Measurements from ENCODE around the gene CHMP6. TPM values are rescaled to one million over a fixed set of nuclear protein-coding genes. Genes with fewer than 3 reads are reported as not detected.

The CHMP6 gene
- total and polyA plus RNA-seq, 4 donors: 9.6 to 24.0 (median 16.7) TPM

- H3K27ac ChIP-seq (ENCODE audit: low read depth in 1 of 2, low read length in 2 of 2): no peak overlapping the region
- peaks cover 0 to 9% (median 0%) of the 10 kb centered on the region in 4 donors for H3K36me3 ChIP-seq (ENCODE audit: control insufficient read depth in 4 of 4, insufficient read depth in 3 of 4, low read depth in 1 of 4, low read length in 3 of 4)
- no peak for TF ChIP-seq NR2F2 (IDR thresholded peaks at IDR 0.05)
- TF ChIP-seq HNF4A (conservative IDR thresholded peaks at IDR 0.05): no peak
- no peak for TF ChIP-seq FOXA1 (IDR thresholded peaks at IDR 0.05)
- no peak for TF ChIP-seq MAX (IDR thresholded peaks at IDR 0.05)
- no peak for TF ChIP-seq FOXA2 (IDR thresholded peaks at IDR 0.05)
- no peak for TF ChIP-seq YY1 (IDR thresholded peaks at IDR 0.05)
- no peak for TF ChIP-seq GABPA (IDR thresholded peaks at IDR 0.05 in 1 of 2, conservative IDR thresholded peaks at IDR 0.05 in 1 of 2)
- TF ChIP-seq TAF1 (conservative IDR thresholded peaks at IDR 0.05): no peak
- TF ChIP-seq, protein P1, sequence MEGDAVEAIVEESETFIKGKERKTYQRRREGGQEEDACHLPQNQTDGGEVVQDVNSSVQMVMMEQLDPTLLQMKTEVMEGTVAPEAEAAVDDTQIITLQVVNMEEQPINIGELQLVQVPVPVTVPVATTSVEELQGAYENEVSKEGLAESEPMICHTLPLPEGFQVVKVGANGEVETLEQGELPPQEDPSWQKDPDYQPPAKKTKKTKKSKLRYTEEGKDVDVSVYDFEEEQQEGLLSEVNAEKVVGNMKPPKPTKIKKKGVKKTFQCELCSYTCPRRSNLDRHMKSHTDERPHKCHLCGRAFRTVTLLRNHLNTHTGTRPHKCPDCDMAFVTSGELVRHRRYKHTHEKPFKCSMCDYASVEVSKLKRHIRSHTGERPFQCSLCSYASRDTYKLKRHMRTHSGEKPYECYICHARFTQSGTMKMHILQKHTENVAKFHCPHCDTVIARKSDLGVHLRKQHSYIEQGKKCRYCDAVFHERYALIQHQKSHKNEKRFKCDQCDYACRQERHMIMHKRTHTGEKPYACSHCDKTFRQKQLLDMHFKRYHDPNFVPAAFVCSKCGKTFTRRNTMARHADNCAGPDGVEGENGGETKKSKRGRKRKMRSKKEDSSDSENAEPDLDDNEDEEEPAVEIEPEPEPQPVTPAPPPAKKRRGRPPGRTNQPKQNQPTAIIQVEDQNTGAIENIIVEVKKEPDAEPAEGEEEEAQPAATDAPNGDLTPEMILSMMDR (IDR thresholded peaks at IDR 0.05; ENCODE audit: low read depth, low read length, missing input control): no peak
- no peak for TF ChIP-seq HNF4G (IDR thresholded peaks at IDR 0.05)
- TF ChIP-seq, protein P2, sequence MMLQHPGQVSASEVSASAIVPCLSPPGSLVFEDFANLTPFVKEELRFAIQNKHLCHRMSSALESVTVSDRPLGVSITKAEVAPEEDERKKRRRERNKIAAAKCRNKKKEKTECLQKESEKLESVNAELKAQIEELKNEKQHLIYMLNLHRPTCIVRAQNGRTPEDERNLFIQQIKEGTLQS (IDR thresholded peaks at IDR 0.05): no peak
- no peak for TF ChIP-seq EGR1 (IDR thresholded peaks at IDR 0.05; ENCODE audit: low read depth in 2 of 2)
- no peak for DNase-seq (ENCODE audit: low spot score)
- H3K9me3 ChIP-seq (ENCODE audit: control insufficient read depth in 4 of 4, low read length in 3 of 4): no peaks in the 10 kb centered on the region
- no peak overlapping the region for H3K4me3 ChIP-seq (ENCODE audit: low read depth in 1 of 3, low read length in 3 of 3)
- WGBS: 96% methylated on average over 36 of the region's 36 CpGs
- H3K9ac ChIP-seq (ENCODE audit: low read depth in 1 of 2, low read length in 2 of 2): no peak overlapping the region
- no peaks in the 10 kb centered on the region for H3K27me3 ChIP-seq (ENCODE audit: control insufficient read depth in 4 of 4, insufficient read depth in 4 of 4, low read length in 3 of 4)
- peaks cover 0 to 4% (median 1%) of the 10 kb centered on the region in 4 donors for H3K4me1 ChIP-seq (ENCODE audit: control insufficient read depth in 4 of 4, insufficient read depth in 4 of 4, low read length in 3 of 4)
Measured at GRCh38 chr17:80964859-80965580, 26.6 kb upstream of the CHMP6 start.

DNA sequence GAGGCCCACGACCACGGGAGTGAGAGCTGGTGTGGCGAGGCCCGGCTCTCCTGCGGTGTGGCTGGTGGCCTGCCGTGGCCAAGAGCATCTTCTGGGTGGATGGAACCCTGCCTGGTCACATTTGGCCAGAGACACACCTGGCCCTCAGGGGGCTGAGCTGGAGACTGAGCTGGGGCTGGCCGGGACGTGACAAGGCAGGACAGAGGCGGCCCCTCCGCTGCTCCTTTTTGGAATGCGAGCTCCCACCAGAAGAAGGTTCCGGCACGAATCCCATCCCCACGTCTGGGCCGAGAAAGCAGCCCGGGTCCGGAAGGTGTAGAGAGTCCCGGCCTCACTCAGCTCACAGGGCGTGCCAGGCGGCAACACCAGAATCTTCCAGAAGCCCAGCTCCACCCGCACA lies 26.0 kb upstream of the CHMP6 start:
- Histone ChIP-seq H3K9me3 (ENCODE audit: control insufficient read depth in 4 of 4, low read length in 3 of 4) (no peaks in the 10 kb centered on the region), H3K27ac (ENCODE audit: low read depth in 1 of 2, low read length in 2 of 2) (no peak overlapping the region), H3K27me3 (ENCODE audit: control insufficient read depth in 4 of 4, insufficient read depth in 4 of 4, low read length in 3 of 4) (no peaks in the 10 kb centered on the region), H3K36me3 (ENCODE audit: control insufficient read depth in 4 of 4, insufficient read depth in 3 of 4, low read depth in 1 of 4, low read length in 3 of 4) (peaks cover 0 to 8% (median 0%) of the 10 kb centered on the region in 4 donors), H3K4me3 (ENCODE audit: low read depth in 1 of 3, low read length in 3 of 3) (no peak overlapping the region), H3K9ac (ENCODE audit: low read depth in 1 of 2, low read length in 2 of 2) (no peak overlapping the region), H3K4me1 (ENCODE audit: control insufficient read depth in 4 of 4, insufficient read depth in 4 of 4, low read length in 3 of 4) (peaks cover 0 to 4% (median 1%) of the 10 kb centered on the region in 4 donors)
- whole genome bisulfite sequencing: 93% methylated on average over 21 of the region's 21 CpGs
- DNase-seq (ENCODE audit: low spot score): no peak
- TF ChIP-seq MAX (IDR thresholded peaks at IDR 0.05) (no peak), RAD21 (IDR thresholded peaks at IDR 0.05) (no peak), FOXA1 (IDR thresholded peaks at IDR 0.05) (no peak), GABPA (IDR thresholded peaks at IDR 0.05 in 1 of 2, conservative IDR thresholded peaks at IDR 0.05 in 1 of 2) (no peak), ZBTB33 (IDR thresholded peaks at IDR 0.05) (no peak), SP1 (IDR thresholded peaks at IDR 0.05) (no peak), NR2F2 (IDR thresholded peaks at IDR 0.05) (no peak), EGR1 (IDR thresholded peaks at IDR 0.05; ENCODE audit: low read depth in 2 of 2) (no peak), JUND (IDR thresholded peaks at IDR 0.05) (no peak), HNF4A (conservative IDR thresholded peaks at IDR 0.05) (no peak), HNF4G (IDR thresholded peaks at IDR 0.05) (no peak), TAF1 (conservative IDR thresholded peaks at IDR 0.05) (no peak), RXRA (IDR thresholded peaks at IDR 0.05) (no peak)
- TF ChIP-seq, protein P3, sequence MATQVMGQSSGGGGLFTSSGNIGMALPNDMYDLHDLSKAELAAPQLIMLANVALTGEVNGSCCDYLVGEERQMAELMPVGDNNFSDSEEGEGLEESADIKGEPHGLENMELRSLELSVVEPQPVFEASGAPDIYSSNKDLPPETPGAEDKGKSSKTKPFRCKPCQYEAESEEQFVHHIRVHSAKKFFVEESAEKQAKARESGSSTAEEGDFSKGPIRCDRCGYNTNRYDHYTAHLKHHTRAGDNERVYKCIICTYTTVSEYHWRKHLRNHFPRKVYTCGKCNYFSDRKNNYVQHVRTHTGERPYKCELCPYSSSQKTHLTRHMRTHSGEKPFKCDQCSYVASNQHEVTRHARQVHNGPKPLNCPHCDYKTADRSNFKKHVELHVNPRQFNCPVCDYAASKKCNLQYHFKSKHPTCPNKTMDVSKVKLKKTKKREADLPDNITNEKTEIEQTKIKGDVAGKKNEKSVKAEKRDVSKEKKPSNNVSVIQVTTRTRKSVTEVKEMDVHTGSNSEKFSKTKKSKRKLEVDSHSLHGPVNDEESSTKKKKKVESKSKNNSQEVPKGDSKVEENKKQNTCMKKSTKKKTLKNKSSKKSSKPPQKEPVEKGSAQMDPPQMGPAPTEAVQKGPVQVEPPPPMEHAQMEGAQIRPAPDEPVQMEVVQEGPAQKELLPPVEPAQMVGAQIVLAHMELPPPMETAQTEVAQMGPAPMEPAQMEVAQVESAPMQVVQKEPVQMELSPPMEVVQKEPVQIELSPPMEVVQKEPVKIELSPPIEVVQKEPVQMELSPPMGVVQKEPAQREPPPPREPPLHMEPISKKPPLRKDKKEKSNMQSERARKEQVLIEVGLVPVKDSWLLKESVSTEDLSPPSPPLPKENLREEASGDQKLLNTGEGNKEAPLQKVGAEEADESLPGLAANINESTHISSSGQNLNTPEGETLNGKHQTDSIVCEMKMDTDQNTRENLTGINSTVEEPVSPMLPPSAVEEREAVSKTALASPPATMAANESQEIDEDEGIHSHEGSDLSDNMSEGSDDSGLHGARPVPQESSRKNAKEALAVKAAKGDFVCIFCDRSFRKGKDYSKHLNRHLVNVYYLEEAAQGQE (IDR thresholded peaks at IDR 0.05): no peak
- TF ChIP-seq, protein P2 (IDR thresholded peaks at IDR 0.05): no peak
- TF ChIP-seq, protein P1 (IDR thresholded peaks at IDR 0.05; ENCODE audit: low read depth, low read length, missing input control): no peak

Data from liver (tissue), 9 donors.